HG03097 (cell line): Measurements from ENCODE around the gene ARHGEF1.

ENCODE experiments used
- ATAC-seq: cut with Tn5 transposase; IDR thresholded peaks from one replicate; pipeline ENCODE4 v1.9.1; 2021; ENCODE audit not compliant: unreplicated experiment, low FRiP score

Gene ARHGEF1, protein sequence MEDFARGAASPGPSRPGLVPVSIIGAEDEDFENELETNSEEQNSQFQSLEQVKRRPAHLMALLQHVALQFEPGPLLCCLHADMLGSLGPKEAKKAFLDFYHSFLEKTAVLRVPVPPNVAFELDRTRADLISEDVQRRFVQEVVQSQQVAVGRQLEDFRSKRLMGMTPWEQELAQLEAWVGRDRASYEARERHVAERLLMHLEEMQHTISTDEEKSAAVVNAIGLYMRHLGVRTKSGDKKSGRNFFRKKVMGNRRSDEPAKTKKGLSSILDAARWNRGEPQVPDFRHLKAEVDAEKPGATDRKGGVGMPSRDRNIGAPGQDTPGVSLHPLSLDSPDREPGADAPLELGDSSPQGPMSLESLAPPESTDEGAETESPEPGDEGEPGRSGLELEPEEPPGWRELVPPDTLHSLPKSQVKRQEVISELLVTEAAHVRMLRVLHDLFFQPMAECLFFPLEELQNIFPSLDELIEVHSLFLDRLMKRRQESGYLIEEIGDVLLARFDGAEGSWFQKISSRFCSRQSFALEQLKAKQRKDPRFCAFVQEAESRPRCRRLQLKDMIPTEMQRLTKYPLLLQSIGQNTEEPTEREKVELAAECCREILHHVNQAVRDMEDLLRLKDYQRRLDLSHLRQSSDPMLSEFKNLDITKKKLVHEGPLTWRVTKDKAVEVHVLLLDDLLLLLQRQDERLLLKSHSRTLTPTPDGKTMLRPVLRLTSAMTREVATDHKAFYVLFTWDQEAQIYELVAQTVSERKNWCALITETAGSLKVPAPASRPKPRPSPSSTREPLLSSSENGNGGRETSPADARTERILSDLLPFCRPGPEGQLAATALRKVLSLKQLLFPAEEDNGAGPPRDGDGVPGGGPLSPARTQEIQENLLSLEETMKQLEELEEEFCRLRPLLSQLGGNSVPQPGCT

DNA sequence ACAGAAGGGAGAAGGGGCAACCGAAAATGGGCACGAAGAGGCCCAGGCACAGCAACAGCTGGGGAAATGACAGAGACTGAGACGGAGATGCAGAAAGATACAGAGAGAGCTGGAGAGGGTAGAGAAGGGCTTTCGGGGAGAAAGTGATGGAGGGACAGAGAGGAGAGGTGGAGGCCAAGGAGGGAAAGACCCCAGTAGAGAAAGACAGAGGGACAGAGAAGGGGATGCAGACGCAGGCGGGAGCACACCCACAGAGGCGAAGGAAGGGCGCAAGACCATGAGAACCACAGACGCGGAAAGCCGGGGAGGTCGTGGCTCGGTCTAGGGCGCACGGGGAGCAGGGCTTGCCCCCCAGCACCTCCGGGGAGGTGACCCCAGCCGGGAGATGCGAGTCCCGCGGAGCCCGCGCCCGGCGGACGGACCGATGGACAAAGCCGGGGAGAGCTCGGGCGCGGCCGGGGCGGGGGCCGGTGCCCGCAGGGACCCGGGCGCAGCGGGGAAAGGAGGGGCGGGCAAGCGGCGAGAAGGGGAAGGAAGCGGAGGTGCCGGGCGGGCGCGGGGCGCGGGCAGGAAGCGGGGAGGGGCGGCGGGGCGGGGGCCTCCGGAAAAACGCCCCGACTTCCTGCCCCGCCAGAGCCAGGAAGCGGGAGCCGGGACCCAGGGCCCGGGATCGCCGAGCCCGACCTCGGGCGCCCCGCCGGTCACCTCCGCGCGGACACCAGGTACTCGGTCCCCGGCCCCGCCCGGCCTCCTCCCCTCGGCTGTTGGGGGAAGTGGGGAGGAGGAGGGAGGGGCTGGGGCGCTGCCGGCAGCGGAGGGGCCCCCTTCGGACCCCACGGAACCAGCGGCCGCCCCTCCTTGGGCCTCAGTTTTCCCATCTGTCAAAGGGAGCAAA, at the start of gene ARHGEF1:
Gene ARHGEF1 (plus strand): TSS at position 617 of the 895 bp plus-strand sequence. CDS start 4,899 bp downstream, outside the sequence.
- ATAC-seq: no peak

DNA sequence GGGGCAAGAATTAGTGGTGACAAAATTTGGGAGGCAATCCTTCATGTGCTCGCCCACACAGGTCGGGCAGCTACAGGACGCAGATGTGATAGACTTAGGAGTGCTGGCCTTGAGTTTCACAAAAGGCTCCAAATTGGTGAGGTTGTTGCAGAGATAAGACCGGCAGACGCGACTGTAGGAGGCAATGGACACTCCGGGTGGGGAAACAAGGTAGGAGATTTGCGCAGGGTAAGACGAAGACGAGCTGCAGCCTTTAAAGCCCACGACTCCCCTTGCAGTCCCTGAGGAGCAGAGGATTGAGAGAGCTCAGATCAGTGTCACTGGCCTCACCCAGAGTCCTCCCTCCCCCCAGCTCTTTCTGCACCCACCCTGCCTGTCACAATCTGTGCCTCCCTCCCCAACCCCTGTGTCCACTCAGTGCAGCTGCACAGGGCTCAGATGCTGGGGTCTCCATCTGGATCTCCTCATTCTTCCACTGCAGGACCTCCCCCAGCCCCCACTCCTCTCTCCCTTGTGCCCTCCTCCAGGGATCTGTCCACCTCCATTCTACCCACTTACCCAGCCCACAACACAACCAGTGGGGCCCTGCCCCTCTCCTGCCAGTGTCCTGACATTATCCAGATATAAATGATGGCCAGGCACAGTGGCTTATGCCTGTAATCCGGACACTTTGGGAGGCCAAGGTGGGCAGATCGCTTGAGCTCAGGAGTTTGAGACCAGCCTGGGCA, 44.8 kb upstream of the ARHGEF1 start:
- no peak for ATAC-seq

GRCh38 chr19:41839211-41839610, 43.8 kb upstream of the ARHGEF1 start:
- no peak for ATAC-seq

- ATAC-seq: no peak
Observed at GRCh38 chr19:41843371-41843770, 39.6 kb upstream of the ARHGEF1 start.

- no peak for ATAC-seq
Observed at GRCh38 chr19:41844601-41845000, 38.4 kb upstream of the ARHGEF1 start, which contains the start of gene LYPD4. Gene LYPD4, minus strand, starts transcription at chr19:41844683. Its CDS starts 5,398 bp downstream, at chr19:41839285.

DNA sequence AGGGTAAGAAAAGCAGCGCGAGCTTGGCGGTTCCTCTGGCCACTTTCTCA, 38.2 kb upstream of the ARHGEF1 start, which contains the start of gene DMRTC2:
Gene DMRTC2 (plus strand): TSS at position 42 of the 50 bp plus-strand sequence. CDS start 2,387 bp downstream, outside the sequence.
- no peak for ATAC-seq

DNA sequence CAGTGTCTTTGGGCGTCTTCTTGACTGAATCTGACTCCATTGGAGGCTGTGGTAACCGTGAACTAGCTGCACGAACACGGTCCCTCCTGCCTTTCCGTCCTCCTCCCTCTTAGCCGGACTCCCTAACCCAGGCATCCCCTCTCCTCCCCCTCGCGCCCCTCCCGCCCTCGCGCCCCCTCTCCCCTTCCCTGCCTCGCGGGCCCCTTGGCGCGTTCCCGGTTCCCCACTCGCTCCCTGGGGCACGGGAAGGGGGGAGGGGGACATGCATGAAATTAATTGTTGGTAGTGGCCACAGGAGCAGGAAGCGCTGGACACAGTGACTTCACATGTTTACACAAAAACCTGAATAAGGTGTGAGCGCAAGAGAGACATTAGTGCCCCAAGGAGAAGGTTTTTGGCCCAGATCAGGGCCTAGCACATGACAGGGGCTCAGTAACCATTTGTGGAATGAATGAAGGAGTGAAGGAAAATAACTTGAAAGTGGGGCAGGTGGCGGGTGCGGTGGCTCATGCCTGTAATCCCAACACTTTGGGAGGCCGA, 37.9 kb upstream of the ARHGEF1 start:
- no peak for ATAC-seq

- ATAC-seq: no peak
Observed at GRCh38 chr19:41847351-41848105, 35.5 kb upstream of the ARHGEF1 start.

DNA sequence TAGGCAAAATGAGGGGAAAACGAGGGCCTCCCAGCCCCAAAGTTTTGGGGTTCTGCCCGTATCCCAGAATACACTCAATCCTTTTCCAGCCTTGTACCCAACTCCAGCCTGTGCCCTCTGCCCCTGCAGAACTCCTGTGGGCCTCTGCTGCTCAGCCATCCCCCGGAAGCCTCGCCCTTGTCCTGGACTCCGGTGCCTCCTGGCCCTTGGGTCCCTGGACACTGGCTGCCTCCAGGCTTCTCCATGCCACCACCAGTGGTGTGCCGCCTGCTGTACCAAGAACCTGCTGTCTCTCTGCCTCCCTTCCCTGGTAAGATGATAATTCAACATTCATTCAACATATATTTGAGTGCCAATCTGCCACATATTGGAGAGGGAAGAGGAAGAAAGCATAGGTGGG, 34.3 kb upstream of the ARHGEF1 start:
- no peak for ATAC-seq

DNA sequence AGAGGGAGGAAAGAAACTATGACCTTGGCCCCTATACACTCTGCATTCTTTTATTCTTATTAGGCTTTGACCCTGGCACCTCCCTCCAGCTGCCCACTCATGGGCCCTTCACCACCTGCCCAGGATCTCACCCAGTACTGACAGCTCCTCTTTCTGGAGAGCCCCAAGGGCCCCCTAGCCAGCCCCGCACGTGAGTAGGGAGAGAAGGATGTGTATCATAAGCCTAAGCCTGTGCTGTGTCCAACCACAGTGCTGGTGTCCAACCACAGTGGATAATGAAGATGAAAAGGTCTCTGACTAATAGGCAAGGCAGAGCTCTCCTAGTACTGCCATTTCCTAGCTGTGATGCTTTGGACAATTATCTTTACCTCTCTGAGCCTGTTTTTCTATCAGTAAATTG, 33.9 kb upstream of the ARHGEF1 start:
- ATAC-seq: no peak

DNA sequence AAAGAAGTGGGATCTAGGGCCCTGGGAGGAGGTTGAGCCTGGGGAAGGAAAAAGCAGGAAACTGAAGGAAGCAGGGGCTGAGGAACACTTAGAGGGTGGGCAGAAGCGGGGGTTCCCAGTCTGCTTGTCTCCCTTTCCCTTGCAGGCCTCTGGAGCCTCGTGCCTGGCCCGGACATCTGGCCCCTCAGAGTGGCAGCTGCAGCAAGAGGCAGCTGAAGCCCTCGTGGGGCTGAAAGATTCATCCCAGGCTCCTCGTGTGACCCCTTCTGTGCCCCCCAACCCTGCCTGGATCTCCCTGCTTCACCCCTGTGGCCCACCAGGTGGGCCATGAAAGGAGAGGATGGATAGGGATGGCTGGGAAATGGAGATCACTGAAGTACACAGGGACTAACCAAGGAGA, 32.6 kb upstream of the ARHGEF1 start:
- no peak for ATAC-seq

DNA sequence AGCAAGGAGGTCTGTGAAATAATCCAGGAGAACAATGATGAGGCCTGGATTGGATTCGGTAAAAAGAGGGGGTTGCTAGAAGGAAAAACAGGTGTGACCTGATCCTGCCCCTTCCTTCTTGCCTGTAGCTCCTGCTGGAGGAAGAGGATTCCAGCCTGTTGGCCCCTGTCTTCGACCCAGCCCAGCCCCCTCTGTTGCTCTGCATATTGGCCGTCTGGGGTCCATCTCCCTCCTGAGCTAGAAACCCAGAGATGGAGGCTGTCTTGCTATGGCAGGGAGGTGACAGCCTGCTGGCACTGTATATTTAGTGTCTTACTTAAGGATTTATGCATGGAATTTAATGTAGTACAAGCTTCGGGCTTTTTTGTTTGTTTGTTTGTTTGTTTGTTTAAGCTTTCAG, 31.5 kb upstream of the ARHGEF1 start:
- no peak for ATAC-seq

- ATAC-seq: no peak
Observed at GRCh38 chr19:41853344-41853743, 29.6 kb upstream of the ARHGEF1 start.

DNA sequence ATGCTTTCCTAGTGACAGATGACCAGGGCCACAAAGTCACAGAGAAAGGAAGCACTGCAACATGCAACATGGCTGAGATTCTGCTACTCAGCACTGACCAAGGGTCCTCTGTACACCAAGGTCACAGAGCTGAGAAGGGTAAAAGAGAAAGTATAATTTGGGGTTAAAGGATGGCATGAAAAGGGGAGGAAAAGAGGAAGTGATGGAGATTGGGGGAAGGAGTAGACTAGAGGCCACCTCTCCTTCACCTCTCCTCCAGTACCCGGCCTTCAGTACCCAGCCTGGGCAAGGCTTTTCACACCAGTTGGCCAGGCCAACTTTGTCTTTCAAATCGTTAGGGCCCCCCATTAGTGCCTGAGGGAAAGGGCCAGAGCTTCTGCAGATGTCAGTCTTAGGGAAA, 29.2 kb upstream of the ARHGEF1 start:
- no peak for ATAC-seq

DNA sequence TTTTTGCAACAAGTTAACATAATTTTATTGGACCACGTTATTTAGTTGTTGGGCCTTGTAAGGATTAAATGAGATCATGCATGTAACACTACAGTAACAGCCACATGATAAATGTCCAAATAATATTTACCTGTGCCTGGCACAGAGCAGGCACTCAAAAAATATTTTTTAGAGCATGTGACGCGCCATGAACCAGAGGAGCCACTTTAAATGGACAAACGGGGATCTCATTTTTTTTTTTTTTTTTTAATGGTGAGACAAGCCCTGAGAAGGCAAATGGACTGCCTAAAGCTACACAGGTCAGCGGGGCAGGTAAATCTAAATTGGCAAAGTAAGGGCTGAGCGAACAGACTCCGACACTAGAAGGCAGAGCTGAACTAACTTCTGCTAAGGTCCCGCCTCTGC, 23.8 kb upstream of the ARHGEF1 start:
- no peak for ATAC-seq

GRCh38 chr19:41859618-41860418, 23.2 kb upstream of the ARHGEF1 start, which contains the start of gene RPS19:
Gene RPS19, plus strand, starts transcription at chr19:41860255. Its CDS starts 520 bp downstream, at chr19:41860775.
- peak; percentile 82 for ATAC-seq

DNA sequence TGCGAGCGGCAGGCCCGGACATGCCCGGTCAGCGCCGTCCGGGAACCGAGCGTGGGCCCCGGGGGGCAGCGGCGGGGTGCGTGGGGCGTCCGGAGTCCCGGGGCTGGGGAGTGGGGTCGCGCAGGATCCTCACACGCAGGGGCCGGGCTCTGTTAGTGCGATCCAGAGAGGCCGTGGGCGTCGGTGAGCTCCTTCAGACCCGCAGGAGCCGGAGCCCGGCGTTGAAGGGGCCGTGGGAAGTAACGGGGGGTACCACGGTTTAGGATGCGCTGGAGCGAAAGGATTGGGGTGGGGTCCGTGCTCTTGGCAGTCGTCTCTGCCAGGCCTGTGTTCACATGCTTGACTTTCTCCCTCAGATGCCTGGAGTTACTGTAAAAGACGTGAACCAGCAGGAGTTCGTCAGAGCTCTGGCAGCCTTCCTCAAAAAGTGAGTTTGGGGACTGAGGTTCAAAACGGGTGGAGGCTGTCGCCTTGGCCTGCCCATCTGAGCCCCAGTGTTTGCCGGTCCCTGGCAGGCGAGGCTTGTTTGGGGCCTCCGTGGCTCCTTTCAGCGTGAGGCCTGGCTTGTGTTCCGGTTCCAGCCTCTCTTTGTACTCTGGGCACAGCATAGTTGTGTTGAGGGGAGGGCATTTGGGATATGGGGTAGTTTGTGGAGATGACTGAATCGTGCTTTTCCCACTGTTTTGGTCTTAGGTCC, 22.4 kb upstream of the ARHGEF1 start:
- ATAC-seq: no peak
